PC-3 (cell line): ENCODE results near the gene PDZD7. TPM values are rescaled to one million over a fixed set of nuclear protein-coding genes. Genes with fewer than 3 reads are reported as not detected.
A peak's percentile ranks its signal among the peaks of the same experiment; 100 is the strongest.

Experiments
- ATAC-seq: fragments of 200-7000 bp; cut with Tn5 transposase; 2 replicates; pipeline ENCODE4 v1.9.1; 2020; ENCODE audit warnings: mild to moderate bottlenecking, moderate library complexity
- BruUV-seq: library from RNA; stranded (reverse); fragments of 400-500 nt; replicated peaks from 2 replicates; lab custom pipeline; 2021; lab: Mats Ljungman, UMichigan
- CTCF ChIA-PET: fragments of 300-600 bp; sonication (Branson Sonifier 250); formaldehyde crosslinking; loops from one replicate; lab custom pipeline; 2022; ENCODE audit warnings: antibody characterized with exemption; lab: Charles Lee
- POLR2A ChIA-PET: fragments of 300-600 bp; sonication (Branson Sonifier 250); formaldehyde crosslinking; loops from one replicate; lab custom pipeline; 2022; ENCODE audit warnings: antibody characterized with exemption; ENCODE audit not compliant: unreplicated experiment; lab: Charles Lee
- DNase-seq: peaks from one replicate; pipeline ENCODE4 v3.0.0-alpha.2; 2015
- H2AFZ ChIP-seq: fragments of 300-600 bp; sonication (generic); 2 replicates; pipeline ENCODE4 v1.6.0; 2016; ENCODE audit warnings: antibody characterized with exemption, low read length
- H3F3A ChIP-seq: fragments of 300-600 bp; sonication (generic); one replicate; pipeline ENCODE4 v1.6.0; 2017; ENCODE audit warnings: antibody characterized with exemption, low read length, control low read depth, mild to moderate bottlenecking; ENCODE audit not compliant: unreplicated experiment
- H3K27ac ChIP-seq: fragments of 300-600 bp; sonication (generic); 2 replicates; pipeline ENCODE4 v1.5.1; 2016; ENCODE audit warnings: mild to moderate bottlenecking, low read length
- H3K27me3 ChIP-seq: fragments of 300-600 bp; sonication (generic); 2 replicates; pipeline ENCODE4 v1.6.1; 2016; ENCODE audit warnings: low read length, mixed read lengths
- H3K36me3 ChIP-seq: fragments of 300-600 bp; sonication (generic); 2 replicates; pipeline ENCODE4 v1.6.1; 2016; ENCODE audit warnings: low read depth, mixed run types, low read length, mixed read lengths
- H3K4me1 ChIP-seq: fragments of 300-600 bp; sonication (generic); 2 replicates; pipeline ENCODE4 v1.5.1; 2016; ENCODE audit warnings: low read length; ENCODE audit not compliant: insufficient read depth
- H3K4me2 ChIP-seq: fragments of 300-600 bp; sonication (generic); 2 replicates; pipeline ENCODE4 v1.6.0; 2016; ENCODE audit warnings: low read length
- H3K4me3 ChIP-seq: fragments of 300-600 bp; sonication (generic); 2 replicates; pipeline ENCODE4 v1.5.1; 2016; ENCODE audit warnings: mild to moderate bottlenecking, low read length, mixed read lengths
- H3K79me2 ChIP-seq: fragments of 300-600 bp; sonication (generic); 2 replicates; pipeline ENCODE4 v1.6.1; 2017; ENCODE audit warnings: low read length, mixed read lengths
- H3K9ac ChIP-seq: fragments of 300-600 bp; sonication (generic); 2 replicates; pipeline ENCODE4 v1.6.0; 2016; ENCODE audit warnings: mild to moderate bottlenecking, low read length
- H3K9me2 ChIP-seq: fragments of 300-600 bp; sonication (generic); replicated peaks from 2 replicates; pipeline ENCODE4 v1.6.1; 2016; ENCODE audit warnings: mixed run types, low read length, mixed read lengths
- H3K9me3 ChIP-seq: fragments of 300-600 bp; sonication (generic); 2 replicates; pipeline ENCODE4 v1.6.1; 2016; ENCODE audit warnings: low read length, mixed read lengths
- H4K20me1 ChIP-seq: fragments of 300-600 bp; sonication (generic); 2 replicates; pipeline ENCODE4 v1.6.1; 2016; ENCODE audit warnings: low read length, mixed read lengths
- EZH2 ChIP-seq: fragments of 300-600 bp; sonication (generic); IDR thresholded peaks from one replicate; pipeline ENCODE4 v1.6.1; 2017; ENCODE audit warnings: antibody characterized with exemption, mild to moderate bottlenecking, low read length; ENCODE audit not compliant: unreplicated experiment
- EZH2phosphoT487 ChIP-seq: fragments of 300-600 bp; sonication (generic); IDR thresholded peaks from 2 replicates; pipeline ENCODE4 v1.6.1; 2018; ENCODE audit warnings: mild to moderate bottlenecking, antibody characterized with exemption, low read length, borderline replicate concordance
- intact Hi-C: fragments of 100-400 bp; cut with micrococcal nuclease; formaldehyde crosslinking; loops from 2 replicates; pipeline ENCODE4 v1.9.0; 2023
- total RNA-seq: library from RNA; depleted of rRNA; stranded (reverse); fragments of >200 nt; gene quantifications from 2 replicates; pipeline ENCODE4 v1.2.3, GENCODE V29; 2014
- TF ChIP-seq, protein P1 (sequence below): fragments of 300-600 bp; sonication (generic); conservative IDR thresholded peaks from 2 replicates; pipeline ENCODE4 v1.5.1; 2017; ENCODE audit warnings: antibody characterized with exemption, low read depth, mild to moderate bottlenecking, low read length

The PDZD7 gene
- total RNA-seq, 1 experiment from 2014 or later = 2.8 TPM

DNA sequence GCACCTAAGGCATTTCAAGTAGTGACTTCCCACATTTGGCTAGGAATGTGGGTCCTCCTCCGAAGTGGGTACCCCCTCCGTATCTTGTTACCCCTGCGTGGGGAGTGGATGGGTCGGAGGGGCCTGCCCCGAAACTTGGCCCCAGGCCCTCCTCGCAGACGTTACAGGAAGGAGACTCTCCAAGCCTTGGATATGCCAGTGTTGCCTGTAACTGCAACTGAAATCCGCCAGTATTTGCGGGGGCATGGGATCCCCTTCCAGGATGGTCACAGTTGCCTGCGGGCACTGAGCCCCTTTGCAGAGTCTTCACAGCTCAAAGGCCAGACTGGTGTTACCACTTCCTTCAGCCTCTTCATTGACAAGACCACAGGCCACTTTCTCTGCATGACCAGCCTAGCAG lies 42.8 kb downstream of the PDZD7 start:
- peak overlapping the region; percentile 98 for H3K4me2 ChIP-seq
- DNase-seq = no peak
- no peaks in the 10 kb centered on the region for H3K9me2 ChIP-seq
- H3K36me3 ChIP-seq = peaks cover 16% of the 10 kb centered on the region; the same call in 1 of the 2 replicates
- H3K79me2 ChIP-seq = peaks cover 58% of the 10 kb centered on the region
- H3K27ac ChIP-seq = 0 out of 2 replicates have a peak overlapping the region, but pooled peaks have one; percentile 74
- peaks cover 14% of the 10 kb centered on the region for H4K20me1 ChIP-seq
- TF ChIP-seq EZH2 (no peak), EZH2phosphoT487 (no peak)
- TF ChIP-seq, protein P1, sequence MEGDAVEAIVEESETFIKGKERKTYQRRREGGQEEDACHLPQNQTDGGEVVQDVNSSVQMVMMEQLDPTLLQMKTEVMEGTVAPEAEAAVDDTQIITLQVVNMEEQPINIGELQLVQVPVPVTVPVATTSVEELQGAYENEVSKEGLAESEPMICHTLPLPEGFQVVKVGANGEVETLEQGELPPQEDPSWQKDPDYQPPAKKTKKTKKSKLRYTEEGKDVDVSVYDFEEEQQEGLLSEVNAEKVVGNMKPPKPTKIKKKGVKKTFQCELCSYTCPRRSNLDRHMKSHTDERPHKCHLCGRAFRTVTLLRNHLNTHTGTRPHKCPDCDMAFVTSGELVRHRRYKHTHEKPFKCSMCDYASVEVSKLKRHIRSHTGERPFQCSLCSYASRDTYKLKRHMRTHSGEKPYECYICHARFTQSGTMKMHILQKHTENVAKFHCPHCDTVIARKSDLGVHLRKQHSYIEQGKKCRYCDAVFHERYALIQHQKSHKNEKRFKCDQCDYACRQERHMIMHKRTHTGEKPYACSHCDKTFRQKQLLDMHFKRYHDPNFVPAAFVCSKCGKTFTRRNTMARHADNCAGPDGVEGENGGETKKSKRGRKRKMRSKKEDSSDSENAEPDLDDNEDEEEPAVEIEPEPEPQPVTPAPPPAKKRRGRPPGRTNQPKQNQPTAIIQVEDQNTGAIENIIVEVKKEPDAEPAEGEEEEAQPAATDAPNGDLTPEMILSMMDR = no peak
- no TSS peak for BruUV-seq
- no peaks in the 10 kb centered on the region for H3K9me3 ChIP-seq
- ATAC-seq = no peak
- H3F3A ChIP-seq = no peaks in the 10 kb centered on the region
- peaks cover 30% of the 10 kb centered on the region for H3K4me1 ChIP-seq
- no peak overlapping the region for H2AFZ ChIP-seq
- H3K27me3 ChIP-seq = no peaks in the 10 kb centered on the region
- peak overlapping the region; percentile 99 for H3K4me3 ChIP-seq
- ChIA-PET POLR2A (no interaction called here), CTCF (no interaction called here)
- intact Hi-C loops = no loop called here
- peak overlapping the region; percentile 97 for H3K9ac ChIP-seq

DNA sequence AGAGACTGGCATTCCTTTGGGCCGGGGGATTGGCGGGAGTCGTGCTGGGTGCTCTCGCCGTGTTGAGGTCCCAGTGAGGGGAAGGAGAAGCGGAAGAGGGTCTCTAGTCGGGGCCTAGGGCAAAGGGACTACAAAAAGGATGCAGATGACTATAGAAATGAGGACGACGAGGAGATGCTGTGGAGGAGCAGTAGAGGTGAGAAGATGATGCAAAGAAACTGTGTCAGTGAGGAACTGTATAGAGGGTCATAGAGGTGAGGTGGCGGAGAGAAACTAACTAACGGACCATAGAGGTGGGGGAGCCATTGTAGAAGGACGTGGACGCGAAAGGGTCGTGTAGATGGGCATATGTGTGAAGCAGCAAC lies 43.3 kb downstream of the PDZD7 start:
- intact Hi-C loops = no loop called here
- peaks cover 14% of the 10 kb centered on the region for H4K20me1 ChIP-seq
- peaks cover 16% of the 10 kb centered on the region; the same call in 1 of the 2 replicates for H3K36me3 ChIP-seq
- peaks cover 58% of the 10 kb centered on the region for H3K79me2 ChIP-seq
- peak overlapping the region; percentile 74; the same call in 1 of the 2 replicates for H3K27ac ChIP-seq
- ChIA-PET POLR2A (no interaction called here), CTCF (no interaction called here)
- H3K4me2 ChIP-seq = peak overlapping the region; percentile 98
- H3K9me3 ChIP-seq = no peaks in the 10 kb centered on the region
- H3F3A ChIP-seq = no peaks in the 10 kb centered on the region
- DNase-seq (no peak), ATAC-seq (no peak)
- H3K9me2 ChIP-seq = no peaks in the 10 kb centered on the region
- peak overlapping the region; percentile 99 for H2AFZ ChIP-seq
- no peaks in the 10 kb centered on the region for H3K27me3 ChIP-seq
- TSS peak; percentile 64 for BruUV-seq
- peak overlapping the region; percentile 99 for H3K4me3 ChIP-seq
- H3K4me1 ChIP-seq = peaks cover 30% of the 10 kb centered on the region
- peak overlapping the region; percentile 97 for H3K9ac ChIP-seq
- TF ChIP-seq EZH2phosphoT487 = no peak
- TF ChIP-seq, protein P1 = no peak
- TF ChIP-seq EZH2 = no peak

DNA sequence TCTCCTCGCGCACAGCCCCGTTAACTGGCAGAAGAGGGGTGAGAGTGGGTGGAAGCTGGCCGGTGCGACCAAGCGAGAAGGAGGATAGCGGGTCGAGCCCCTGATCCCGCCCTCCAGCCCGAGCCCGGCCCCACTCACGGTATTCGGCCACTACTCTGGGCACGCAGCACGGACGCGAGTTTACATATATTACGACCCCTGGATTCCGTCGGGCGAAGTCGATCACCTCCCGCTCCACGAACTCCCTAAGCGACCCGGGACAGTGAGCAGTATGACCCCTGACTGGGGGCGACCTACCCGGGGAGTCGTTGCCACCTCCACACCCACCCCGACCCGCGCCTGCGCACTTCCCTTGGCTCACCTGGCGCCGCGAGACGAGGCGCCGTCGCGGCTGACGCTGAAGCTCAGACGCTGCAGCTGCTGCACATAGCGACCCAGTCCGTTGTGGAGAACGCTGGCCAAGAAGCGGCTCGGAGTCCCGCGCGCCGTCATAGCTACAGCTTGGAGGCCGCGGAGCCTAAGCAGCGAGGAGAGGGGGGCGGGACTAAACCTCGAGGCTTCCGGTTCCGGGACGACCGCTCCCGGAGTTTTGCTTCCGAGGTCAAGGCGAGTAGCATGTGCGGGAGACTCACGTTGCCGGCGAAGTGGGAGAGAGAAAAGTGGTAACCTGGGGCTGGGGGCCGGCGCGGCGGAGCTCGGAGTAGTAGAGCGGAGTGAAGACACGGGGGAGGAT lies 43.8 kb downstream of the PDZD7 start, which contains the start of the genes MRPL43 and TWNK:
MRPL43 (minus strand) TSS at position 546 of the 733 bp plus-strand sequence; CDS start at position 492, 54 bp downstream.
TWNK (plus strand) TSS at position 592 of the 733 bp plus-strand sequence. CDS start 668 bp downstream, outside the sequence.
- ChIA-PET POLR2A (no interaction called here), CTCF (no interaction called here)
- peak; percentile 85 for ATAC-seq

More for the DNA sequence above, 43.8 kb downstream of the PDZD7 start, which contains the start of the genes MRPL43 and TWNK:
- peak within 1 kb of the TSS; percentile 97 for H3K9ac ChIP-seq
- no TSS peak for BruUV-seq
- peak; percentile 72 for DNase-seq
- H3F3A ChIP-seq = no peaks in the 10 kb centered on the region
- peaks cover 16% of the 10 kb centered on the region; the same call in 1 of the 2 replicates for H3K36me3 ChIP-seq
- H4K20me1 ChIP-seq = peaks cover 14% of the 10 kb centered on the region
- no peaks in the 10 kb centered on the region for H3K9me2 ChIP-seq
- no peaks in the 10 kb centered on the region for H3K9me3 ChIP-seq
- peak within 1 kb of the TSS; percentile 98 for H3K4me2 ChIP-seq
- H3K79me2 ChIP-seq = peaks cover 58% of the 10 kb centered on the region
- H3K27ac ChIP-seq = peak within 1 kb of the TSS; percentile 74
- H3K4me1 ChIP-seq = peaks cover 30% of the 10 kb centered on the region
- no peaks in the 10 kb centered on the region for H3K27me3 ChIP-seq
- H2AFZ ChIP-seq = peak within 1 kb of the TSS; percentile 99
- peak within 1 kb of the TSS; percentile 99 for H3K4me3 ChIP-seq
- intact Hi-C loops = no loop called here
- no peak for TF ChIP-seq EZH2
- TF ChIP-seq, protein P1 = no peak
- no peak for TF ChIP-seq EZH2phosphoT487
